Measurements from ENCODE around the gene CDH13.

CDH13 gene

GRCh38 chr16:82628711-82629110 is 1.9 kb downstream of the CDH13 start:
- DNase-seq = no peak

GRCh38 chr16:82629441-82630027 is 2.8 kb downstream of the CDH13 start:
- DNase-seq = no peak

GRCh38 chr16:82630219-82630618 is 3.5 kb downstream of the CDH13 start:
- no peak for DNase-seq

- peak; percentile 2 for DNase-seq
Observed at GRCh38 chr16:82630688-82631087, 3.9 kb downstream of the CDH13 start.

GRCh38 chr16:82631701-82632685 is 5.2 kb downstream of the CDH13 start:
- no peak for DNase-seq

- peak; percentile 16 for DNase-seq
Observed at GRCh38 chr16:82633964-82634600, 7.3 kb downstream of the CDH13 start.

GRCh38 chr16:82634955-82635610 is 8.3 kb downstream of the CDH13 start:
- no peak for DNase-seq

GRCh38 chr16:82636485-82636884 is 9.7 kb downstream of the CDH13 start:
- DNase-seq = no peak

GRCh38 chr16:82636958-82637357 is 10.2 kb downstream of the CDH13 start:
- no peak for DNase-seq

- DNase-seq = no peak
Observed at GRCh38 chr16:82638095-82638798, 11.5 kb downstream of the CDH13 start.

GRCh38 chr16:82639263-82639662 is 12.5 kb downstream of the CDH13 start:
- DNase-seq = no peak

GRCh38 chr16:82639666-82640336 is 13.0 kb downstream of the CDH13 start:
- DNase-seq = peak; percentile 2

GRCh38 chr16:82641336-82641984 is 14.7 kb downstream of the CDH13 start:
- no peak for DNase-seq

GRCh38 chr16:82643136-82643535 is 16.4 kb downstream of the CDH13 start:
- no peak for DNase-seq

- DNase-seq = no peak
Observed at GRCh38 chr16:82643936-82644630, 17.3 kb downstream of the CDH13 start.

GRCh38 chr16:82646504-82646903 is 19.7 kb downstream of the CDH13 start:
- DNase-seq = no peak

- no peak for DNase-seq
Observed at GRCh38 chr16:82649766-82650165, 23.0 kb downstream of the CDH13 start.

- DNase-seq = no peak
Observed at GRCh38 chr16:82650804-82651203, 24.0 kb downstream of the CDH13 start.

- no peak for DNase-seq
Observed at GRCh38 chr16:82651921-82652601, 25.3 kb downstream of the CDH13 start.

GRCh38 chr16:82652826-82653225 is 26.1 kb downstream of the CDH13 start:
- DNase-seq = no peak
